VCaP (cell line): Measurements from ENCODE around the gene VPS4B.
A peak's percentile ranks its signal among the peaks of the same experiment; 100 is the strongest.

Experiments used
- H3K27ac ChIP-seq: fragments of 450-650 bp; 2 replicates; pipeline ENCODE4 v1.5.1; 2017
- TF ChIP-seq, protein P1 (sequence below): fragments of 450-650 bp; conservative IDR thresholded peaks from 2 replicates; pipeline ENCODE4 v1.5.1; 2017; ENCODE audit warnings: mild to moderate bottlenecking, moderate library complexity

The VPS4B gene

DNA sequence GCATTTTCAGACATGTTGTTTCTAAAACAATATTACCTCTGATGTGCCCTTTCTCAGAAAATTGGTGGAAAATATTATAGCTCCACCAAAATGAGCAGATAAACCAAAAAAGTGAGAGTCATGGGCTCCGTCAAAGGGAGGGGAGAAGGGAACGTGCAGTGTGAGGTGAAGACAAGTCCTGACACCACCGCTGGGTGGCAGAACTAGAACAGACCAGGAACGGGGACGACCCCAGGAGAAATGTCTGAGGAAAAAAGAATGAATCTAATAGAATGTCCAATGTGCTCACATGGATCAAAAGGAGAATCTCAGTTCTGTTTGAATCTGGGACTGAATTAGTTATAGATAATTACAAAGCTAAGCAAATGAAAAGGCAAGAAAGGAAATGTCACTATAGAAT is 80.1 kb downstream of the VPS4B start:
- TF ChIP-seq, protein P1, sequence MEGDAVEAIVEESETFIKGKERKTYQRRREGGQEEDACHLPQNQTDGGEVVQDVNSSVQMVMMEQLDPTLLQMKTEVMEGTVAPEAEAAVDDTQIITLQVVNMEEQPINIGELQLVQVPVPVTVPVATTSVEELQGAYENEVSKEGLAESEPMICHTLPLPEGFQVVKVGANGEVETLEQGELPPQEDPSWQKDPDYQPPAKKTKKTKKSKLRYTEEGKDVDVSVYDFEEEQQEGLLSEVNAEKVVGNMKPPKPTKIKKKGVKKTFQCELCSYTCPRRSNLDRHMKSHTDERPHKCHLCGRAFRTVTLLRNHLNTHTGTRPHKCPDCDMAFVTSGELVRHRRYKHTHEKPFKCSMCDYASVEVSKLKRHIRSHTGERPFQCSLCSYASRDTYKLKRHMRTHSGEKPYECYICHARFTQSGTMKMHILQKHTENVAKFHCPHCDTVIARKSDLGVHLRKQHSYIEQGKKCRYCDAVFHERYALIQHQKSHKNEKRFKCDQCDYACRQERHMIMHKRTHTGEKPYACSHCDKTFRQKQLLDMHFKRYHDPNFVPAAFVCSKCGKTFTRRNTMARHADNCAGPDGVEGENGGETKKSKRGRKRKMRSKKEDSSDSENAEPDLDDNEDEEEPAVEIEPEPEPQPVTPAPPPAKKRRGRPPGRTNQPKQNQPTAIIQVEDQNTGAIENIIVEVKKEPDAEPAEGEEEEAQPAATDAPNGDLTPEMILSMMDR, result peak; percentile 73
- no peak overlapping the region for H3K27ac ChIP-seq

DNA sequence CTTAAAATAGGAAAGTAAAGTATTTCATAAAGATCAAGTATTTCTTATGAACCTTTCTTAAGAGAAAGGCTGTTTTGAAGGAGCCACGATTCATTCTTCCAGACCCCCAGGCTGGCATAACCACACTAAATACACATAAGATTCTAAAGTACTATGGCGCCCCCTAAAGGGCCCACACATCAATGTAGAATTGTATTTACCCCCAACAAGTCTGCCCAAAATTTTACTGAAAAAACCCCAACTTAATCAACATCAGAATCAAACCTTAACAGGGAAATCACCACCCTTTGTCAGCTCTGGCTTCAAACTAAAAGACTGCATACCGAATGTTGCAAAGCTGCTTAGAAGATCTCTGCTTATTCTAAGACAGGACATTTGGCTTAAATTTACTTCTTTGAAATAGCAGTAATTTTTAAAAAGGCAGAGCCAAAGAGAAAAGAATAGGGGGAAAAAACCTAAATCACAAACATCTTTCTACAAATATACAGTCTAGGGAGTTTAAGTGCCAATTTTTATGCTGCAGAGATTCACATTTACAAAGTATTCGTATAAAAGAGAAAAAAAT is 82.3 kb downstream of the VPS4B start:
- TF ChIP-seq, protein P1, result peak; percentile 52

More for the DNA sequence above, 82.3 kb downstream of the VPS4B start:
- H3K27ac ChIP-seq, result no peak overlapping the region
